ENCODE results near the gene TNFRSF8.

The TNFRSF8 gene

DNA sequence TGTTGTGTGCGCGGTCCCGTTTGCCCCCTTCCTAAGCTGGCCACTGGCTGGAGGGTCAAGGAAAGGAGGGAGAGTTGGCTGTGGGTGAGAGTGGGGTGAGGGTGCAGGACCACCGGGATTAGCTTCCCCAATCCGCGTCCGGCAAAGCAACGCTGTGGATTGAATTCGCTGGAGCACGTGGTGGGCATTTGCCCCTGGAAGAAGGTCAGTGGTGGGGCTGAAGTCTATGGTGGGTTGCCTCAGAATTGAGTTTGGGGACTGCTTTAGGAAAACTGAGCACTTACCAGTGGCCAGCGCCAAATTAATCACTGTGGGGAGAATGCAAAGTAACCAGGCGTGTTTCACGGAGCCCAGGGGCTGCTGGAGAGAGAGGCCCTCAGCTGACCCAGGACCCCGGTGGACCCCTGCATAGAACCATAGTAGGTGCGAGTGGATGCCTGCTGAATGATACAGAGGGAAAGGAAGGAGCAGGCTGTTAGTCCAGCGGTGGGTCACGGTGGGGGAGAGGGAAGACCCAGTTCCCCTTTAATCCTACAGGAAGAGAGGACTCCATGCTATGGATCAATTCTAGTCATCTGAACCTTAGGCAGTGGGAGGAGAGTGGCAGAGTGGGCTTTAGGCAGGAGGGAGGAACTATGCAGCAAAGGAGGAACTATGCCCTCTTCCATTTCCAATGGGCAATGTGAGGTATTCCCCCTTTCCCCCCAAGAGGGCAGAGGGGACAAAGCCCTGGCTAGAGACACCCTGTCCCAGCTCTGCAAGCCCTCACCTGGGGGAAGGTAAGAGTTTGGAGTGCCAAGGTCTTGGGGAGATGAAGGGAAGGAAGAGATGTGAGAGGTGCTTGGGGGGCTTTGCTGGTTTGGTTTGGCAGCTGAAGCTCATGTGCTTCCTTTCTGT lies 1.2 kb downstream of the TNFRSF8 start:
- DNase-seq = no peak

DNA sequence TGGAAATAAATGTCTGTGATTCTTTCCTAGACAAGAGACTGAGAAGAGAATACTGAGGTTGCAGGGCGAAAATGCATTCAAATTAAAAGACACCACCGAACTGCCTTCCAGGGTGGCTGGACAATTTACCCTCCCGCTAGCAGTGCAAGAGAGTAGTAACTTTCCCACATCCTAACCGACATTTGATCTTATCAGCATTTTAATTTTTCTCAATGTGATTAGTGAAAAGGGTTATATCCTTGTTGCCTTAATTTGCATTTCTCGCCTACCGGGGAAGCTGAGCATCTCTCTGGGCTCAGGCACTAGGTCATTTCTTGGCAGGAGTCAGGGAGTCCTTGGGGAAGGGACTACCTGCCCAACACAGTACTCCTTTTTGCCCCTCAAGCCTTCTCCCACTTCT lies 2.8 kb downstream of the TNFRSF8 start:
- DNase-seq = no peak

DNA sequence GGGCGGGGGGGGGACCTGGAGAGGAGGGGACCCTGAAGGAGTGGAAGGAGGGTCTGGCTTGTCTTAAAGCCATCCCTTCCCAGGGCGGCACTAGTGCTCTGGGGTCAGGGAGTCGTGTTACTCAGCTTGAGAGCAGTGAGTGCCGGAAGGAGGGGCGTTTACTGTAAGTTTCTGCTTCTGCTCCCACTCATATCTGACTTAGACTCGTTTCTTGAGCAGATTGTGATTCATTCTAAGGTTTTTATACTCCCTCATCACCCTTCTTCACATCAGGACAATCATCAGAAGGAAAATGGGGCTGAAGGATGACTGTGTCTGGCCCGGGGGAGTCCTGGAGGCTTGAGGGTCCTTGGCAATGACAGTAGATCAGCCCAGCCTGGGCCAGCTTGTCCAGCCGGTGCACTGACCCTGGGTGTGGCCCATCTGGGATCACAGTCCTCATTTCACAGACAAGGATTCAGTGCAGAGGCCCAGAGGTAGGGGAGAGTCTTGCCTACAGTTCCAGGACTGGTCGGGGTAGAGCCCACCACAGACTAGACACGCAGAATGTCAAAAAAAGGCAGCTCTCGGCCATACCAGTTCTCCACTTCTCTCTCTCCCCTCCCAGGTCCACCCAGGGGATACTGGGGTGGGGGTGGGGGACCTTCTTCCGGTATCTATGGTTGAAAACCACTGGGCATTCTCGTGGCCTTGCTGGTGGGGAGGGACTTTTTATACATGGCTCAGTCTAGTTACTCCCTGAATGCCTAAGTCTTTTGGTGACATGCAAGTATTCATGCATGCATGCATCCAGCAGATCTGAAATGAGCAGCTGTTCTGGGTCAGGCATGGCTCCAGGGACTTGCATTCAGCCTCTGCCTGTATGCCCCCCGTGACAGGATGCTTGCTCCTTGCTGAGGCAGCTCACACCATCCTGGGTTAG lies 5.1 kb downstream of the TNFRSF8 start:
- no peak for DNase-seq

DNA sequence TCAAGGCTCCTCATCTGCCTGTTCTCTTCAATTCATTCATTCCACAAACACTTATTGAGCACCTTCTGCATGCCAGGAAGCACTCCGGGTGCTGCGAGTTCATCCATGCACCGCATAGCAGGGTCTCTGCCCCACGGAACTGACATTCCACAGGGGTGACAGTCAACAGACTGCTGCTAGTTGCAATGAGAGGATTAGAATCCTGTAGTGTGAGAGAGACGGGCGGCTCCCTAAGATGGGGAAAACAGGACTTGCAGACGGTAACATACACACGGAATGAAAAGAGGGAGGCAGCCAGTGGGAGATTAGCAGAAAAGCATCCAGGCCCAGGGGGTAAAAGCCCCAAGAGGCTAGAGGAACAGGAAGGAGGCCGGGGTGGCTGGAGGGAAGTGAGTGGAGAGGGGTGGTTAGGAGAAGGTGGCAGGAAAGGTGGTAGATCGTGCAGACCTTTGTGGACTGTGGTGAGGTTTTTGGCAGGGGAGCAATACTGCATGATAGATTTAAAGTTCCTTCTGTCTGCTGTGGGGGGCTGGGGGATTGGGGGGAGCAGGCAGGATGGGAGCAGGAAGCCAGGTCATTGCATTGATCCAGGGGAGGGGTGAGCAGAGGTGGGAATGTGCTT lies 6.6 kb downstream of the TNFRSF8 start:
- no peak for DNase-seq

- DNase-seq = no peak
Observed at GRCh38 chr1:12071892-12072291, 8.8 kb downstream of the TNFRSF8 start.

GRCh38 chr1:12072741-12073140 lies 9.6 kb downstream of the TNFRSF8 start:
- DNase-seq = no peak

- DNase-seq = no peak
Observed at GRCh38 chr1:12073796-12074195, 10.7 kb downstream of the TNFRSF8 start.

DNA sequence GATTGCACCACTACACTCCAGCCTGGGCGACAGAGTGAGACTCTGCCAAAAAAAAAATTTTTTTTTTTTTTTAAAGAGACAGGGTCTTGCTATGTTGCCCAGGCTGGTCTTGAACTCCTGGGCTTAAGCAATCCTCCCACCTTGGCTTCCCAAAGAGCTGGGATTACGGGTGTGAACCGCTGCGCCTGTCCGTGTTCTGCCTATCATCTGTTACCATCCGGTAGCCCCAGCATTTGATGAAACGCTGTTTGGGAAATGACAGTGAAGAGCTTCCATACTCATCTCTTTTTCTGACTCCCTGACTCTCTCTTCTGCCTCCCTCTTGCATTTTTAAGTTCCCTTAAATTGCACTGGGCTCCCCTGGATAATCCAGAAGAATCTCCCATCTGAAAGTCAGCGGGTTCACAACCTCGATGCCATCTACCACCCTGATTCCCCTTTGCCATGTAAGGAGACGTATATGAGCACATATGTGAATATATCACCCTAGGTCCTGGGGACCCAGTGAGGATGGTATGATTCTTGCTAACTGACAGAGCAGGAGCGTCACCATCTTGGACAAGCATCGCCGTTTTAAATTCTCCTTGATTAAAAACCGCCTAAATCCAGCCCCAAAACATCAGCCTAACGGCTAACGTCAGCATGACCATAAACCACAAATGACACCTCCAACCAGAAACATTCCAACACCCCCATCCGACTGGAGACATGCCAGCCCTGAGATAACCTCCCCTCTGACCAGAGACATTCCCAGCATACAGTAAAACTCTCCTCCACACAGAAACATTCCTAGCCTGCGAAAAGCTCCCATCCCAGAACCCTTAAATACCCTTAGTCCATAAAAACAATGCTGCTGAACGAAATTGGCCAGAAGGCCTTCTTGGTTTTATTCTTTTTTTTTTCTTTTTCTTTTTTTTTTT lies 12.4 kb downstream of the TNFRSF8 start:
- DNase-seq = no peak

DNA sequence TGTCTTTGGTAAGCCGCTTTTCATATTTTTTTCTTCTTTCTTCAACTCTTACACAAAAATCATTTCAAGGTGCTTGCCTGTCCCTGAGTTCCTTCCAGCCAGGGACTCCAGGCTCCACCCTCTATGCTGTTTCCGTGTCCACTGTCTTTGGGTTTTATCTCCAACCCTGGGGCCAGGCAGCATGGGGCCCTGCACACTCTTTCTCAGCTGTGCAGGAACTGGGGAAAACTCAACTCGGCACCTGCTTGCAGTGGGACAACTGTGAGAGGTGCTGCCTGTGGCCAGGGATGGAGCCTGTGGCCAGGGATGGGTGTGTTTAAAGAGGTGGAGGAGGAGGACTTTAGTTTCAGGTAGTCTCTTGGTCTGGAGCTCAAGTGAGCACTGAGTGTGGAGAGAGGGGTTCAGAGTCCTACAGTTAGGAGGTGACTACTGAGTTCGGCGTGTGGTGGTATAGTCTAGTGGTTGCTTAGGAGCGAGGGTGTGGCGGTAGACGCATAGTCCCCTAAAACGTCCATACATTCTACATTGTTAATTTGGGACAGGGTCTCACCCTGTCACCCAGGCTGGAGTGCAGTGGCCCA lies 13.4 kb downstream of the TNFRSF8 start:
- no peak for DNase-seq

DNA sequence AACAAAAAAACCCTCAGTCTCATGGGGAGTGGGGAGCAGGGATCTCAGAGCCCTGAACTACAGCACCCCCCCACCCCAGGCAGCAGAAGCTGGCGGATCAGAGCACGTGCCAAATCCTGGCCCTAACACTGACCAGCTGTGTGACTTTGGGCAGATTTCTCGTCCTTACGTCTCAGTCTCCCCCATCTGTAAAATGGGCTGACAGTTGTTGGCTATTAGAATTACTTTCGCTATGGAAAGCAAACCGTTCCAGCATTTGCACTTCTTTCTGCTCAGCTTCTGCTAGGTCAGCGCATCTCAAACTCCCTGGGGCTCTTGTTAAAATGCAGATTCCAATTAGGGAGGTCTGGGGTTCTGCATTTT lies 15.5 kb downstream of the TNFRSF8 start:
- no peak for DNase-seq

GRCh38 chr1:12078938-12079861 lies 16.1 kb downstream of the TNFRSF8 start:
- DNase-seq = no peak

DNA sequence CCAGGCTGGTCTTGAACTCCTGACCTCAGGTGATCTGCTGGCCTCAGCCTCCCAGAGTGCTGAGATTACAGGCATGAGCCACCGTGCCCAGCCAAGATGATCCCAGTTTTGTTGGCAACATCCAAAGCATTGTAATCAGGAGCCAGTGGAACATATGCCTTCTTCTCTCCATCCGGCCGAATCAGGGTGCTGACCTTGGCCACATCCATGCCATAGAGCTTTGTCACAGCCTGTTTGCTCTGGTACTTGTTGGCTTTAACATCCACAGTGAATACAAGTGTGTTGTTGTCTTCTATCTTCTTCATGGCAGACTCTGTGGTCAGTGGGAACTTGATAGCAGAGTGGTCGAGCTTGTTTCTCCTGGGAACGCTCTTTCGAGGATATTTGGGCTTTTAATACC lies 17.1 kb downstream of the TNFRSF8 start:
- DNase-seq = no peak

GRCh38 chr1:12080773-12081556 lies 17.9 kb downstream of the TNFRSF8 start:
- DNase-seq = no peak

GRCh38 chr1:12081648-12082396 lies 18.7 kb downstream of the TNFRSF8 start:
- DNase-seq = no peak

DNA sequence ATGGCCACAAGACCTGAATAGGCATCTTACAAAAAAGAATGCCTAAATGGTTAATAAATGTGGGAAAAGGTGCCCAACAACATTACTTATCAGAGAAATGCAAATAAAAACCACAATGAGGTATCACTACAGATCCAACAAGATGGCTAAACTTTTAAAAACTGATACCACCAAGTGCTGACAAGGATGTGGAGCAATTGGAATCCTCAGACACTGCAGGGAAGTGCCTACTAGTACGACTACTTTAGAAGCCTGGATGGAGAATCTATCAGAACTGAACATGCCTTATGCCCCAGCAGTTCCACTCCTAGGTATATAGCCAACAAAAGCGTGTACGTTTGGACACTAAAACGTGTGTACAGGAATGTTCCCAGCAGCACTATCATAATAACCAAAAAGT lies 19.9 kb downstream of the TNFRSF8 start:
- no peak for DNase-seq

- DNase-seq = no peak
Observed at GRCh38 chr1:12083766-12084165, 20.7 kb downstream of the TNFRSF8 start.

GRCh38 chr1:12085643-12086260 lies 22.6 kb downstream of the TNFRSF8 start:
- DNase-seq = no peak

- DNase-seq = no peak
Observed at GRCh38 chr1:12087797-12088314, 24.8 kb downstream of the TNFRSF8 start.
